ENCODE measurements around the gene ZXDC.

The ZXDC gene

GRCh38 chr3:126408099-126408498 is 67.6 kb downstream of the ZXDC start:
- DNase-seq: no peak

- no peak for DNase-seq
Observed at GRCh38 chr3:126407412-126408044, 68.2 kb downstream of the ZXDC start.

GRCh38 chr3:126406389-126407296 is 69.0 kb downstream of the ZXDC start:
- no peak for DNase-seq

- DNase-seq: no peak
Observed at GRCh38 chr3:126402666-126403302, 72.9 kb downstream of the ZXDC start.

- no peak for DNase-seq
Observed at GRCh38 chr3:126402178-126402577, 73.5 kb downstream of the ZXDC start.

- DNase-seq: no peak
Observed at GRCh38 chr3:126401611-126402160, 74.0 kb downstream of the ZXDC start.

GRCh38 chr3:126399756-126400155 is 75.9 kb downstream of the ZXDC start:
- no peak for DNase-seq

GRCh38 chr3:126399351-126399735 is 76.3 kb downstream of the ZXDC start:
- DNase-seq: no peak

GRCh38 chr3:126398423-126399350 is 77.0 kb downstream of the ZXDC start:
- no peak for DNase-seq

- no peak for DNase-seq
Observed at GRCh38 chr3:126397610-126398422, 77.9 kb downstream of the ZXDC start.

GRCh38 chr3:126396536-126396935 is 79.2 kb downstream of the ZXDC start:
- no peak for DNase-seq

- DNase-seq: no peak
Observed at GRCh38 chr3:126395846-126396513, 79.7 kb downstream of the ZXDC start.

GRCh38 chr3:126394977-126395321 is 80.7 kb downstream of the ZXDC start:
- no peak for DNase-seq

GRCh38 chr3:126394179-126394976 is 81.3 kb downstream of the ZXDC start, which contains the start of gene CFAP100:
TSS of gene CFAP100 (plus strand) at chr3:126394909. CDS start at chr3:126396001, 1,092 bp downstream.
- DNase-seq: no peak

- no peak for DNase-seq
Observed at GRCh38 chr3:126393563-126393962, 82.1 kb downstream of the ZXDC start.

- no peak for DNase-seq
Observed at GRCh38 chr3:126392246-126392645, 83.4 kb downstream of the ZXDC start.

- DNase-seq: no peak
Observed at GRCh38 chr3:126391631-126392030, 84.1 kb downstream of the ZXDC start.

GRCh38 chr3:126390751-126391150 is 84.9 kb downstream of the ZXDC start:
- no peak for DNase-seq

GRCh38 chr3:126390201-126390600 is 85.5 kb downstream of the ZXDC start:
- DNase-seq: no peak

GRCh38 chr3:126389794-126390146 is 85.9 kb downstream of the ZXDC start:
- no peak for DNase-seq

Measured in activated CD4-positive, alpha-beta T cell treated with anti-CD3 and anti-CD28 coated beads, Interleukin-2, amount 50 U/mL, for 4 hours (primary cell).